Esophagus (tissue), 2 donors: Measurements from ENCODE around the gene CCDC152. TPM values are rescaled to one million over a fixed set of nuclear protein-coding genes. Genes with fewer than 3 reads are reported as not detected.

Source experiments
- H3K27ac ChIP-seq, 2 donors: one replicate each; pipeline ENCODE4 v1.5.1; 2013; ENCODE audit warnings: low read depth in 2 of 2, mild to moderate bottlenecking in 2 of 2, inconsistent platforms in 1 of 2, low read length in 1 of 2, moderate library complexity in 1 of 2
- H3K27me3 ChIP-seq, 2 donors: one replicate each; pipeline ENCODE4 v1.6.1; 2013; ENCODE audit warnings: low read length in 2 of 2, control low read depth in 1 of 2, mild to moderate bottlenecking in 1 of 2; ENCODE audit not compliant: insufficient read depth in 2 of 2, control insufficient read depth in 1 of 2
- H3K36me3 ChIP-seq, 2 donors: one replicate each; pipeline ENCODE4 v1.6.1; 2013; ENCODE audit warnings: low read length in 1 of 2; ENCODE audit not compliant: control insufficient read depth in 2 of 2, insufficient read depth in 2 of 2
- H3K4me1 ChIP-seq, 2 donors: one replicate each; pipeline ENCODE4 v1.6.1; 2013; ENCODE audit warnings: low read length in 1 of 2; ENCODE audit not compliant: control insufficient read depth in 2 of 2, insufficient read depth in 2 of 2
- H3K4me3 ChIP-seq, 2 donors: one replicate each; pipeline ENCODE4 v1.5.1; 2013; ENCODE audit warnings: low read length in 2 of 2, mild to moderate bottlenecking in 2 of 2, low read depth in 1 of 2, moderate library complexity in 1 of 2
- H3K9me3 ChIP-seq, 2 donors: one replicate each; pipeline ENCODE4 v1.6.1; 2013; ENCODE audit warnings: mild to moderate bottlenecking in 2 of 2, low read depth in 1 of 2, low read length in 1 of 2, moderate library complexity in 1 of 2; ENCODE audit not compliant: control insufficient read depth in 2 of 2, insufficient read depth in 1 of 2
- WGBS, 2 donors: extraction: QIAGEN DNeasy Blood & Tissue Kit; methylation state at CpG; one replicate each; pipeline ENCODE4 v1.1.7; 2013; 5-methylcytosine and 5-hydroxymethylcytosine counted together
- polyA plus RNA-seq, 2 donors: library from polyadenylated mRNA; stranded (reverse); fragments of 200-250 nt; gene quantifications; one replicate each; pipeline ENCODE4 v1.2.3, GENCODE V29; 2013
- donor health status: healthy with polysubstance abuse.
- donor health status: Bipolar disorder and iron deficiency.

The CCDC152 gene
- polyA plus RNA-seq, 2 donors = 0.16 to 0.49 TPM

GRCh38 chr5:42824347-42824976, 67.8 kb downstream of the CCDC152 start:
- 52 to 80% methylated on average over 7 of the region's 7 CpGs for WGBS, 2 donors
- Histone ChIP-seq H3K4me3 (no peak overlapping the region), H3K27me3 (no peaks in the 10 kb centered on the region), H3K27ac (no peak overlapping the region), H3K36me3 (no peaks in the 10 kb centered on the region), H3K9me3 (no peaks in the 10 kb centered on the region), H3K4me1 (no peaks in the 10 kb centered on the region)

- no peaks in the 10 kb centered on the region for H3K4me1 ChIP-seq
- H3K9me3 ChIP-seq = no peaks in the 10 kb centered on the region
- H3K36me3 ChIP-seq = no peaks in the 10 kb centered on the region
- no peaks in the 10 kb centered on the region for H3K27me3 ChIP-seq
- no peak overlapping the region for H3K4me3 ChIP-seq
- no peak overlapping the region for H3K27ac ChIP-seq
- WGBS, 2 donors = 84 to 88% methylated on average over 9 of the region's 9 CpGs
Observed at GRCh38 chr5:42825422-42826148, 69.0 kb downstream of the CCDC152 start.

- Histone ChIP-seq H3K9me3 (no peaks in the 10 kb centered on the region), H3K4me3 (no peak overlapping the region), H3K4me1 (no peaks in the 10 kb centered on the region), H3K27me3 (no peaks in the 10 kb centered on the region), H3K27ac (no peak overlapping the region), H3K36me3 (no peaks in the 10 kb centered on the region)
- 44 to 61% methylated on average over 2 of the region's 2 CpGs for WGBS, 2 donors
Observed at GRCh38 chr5:42826757-42827515, 70.3 kb downstream of the CCDC152 start.

- WGBS, 2 donors = 34 to 43% methylated on average over 2 of the region's 2 CpGs
- Histone ChIP-seq H3K4me1 (no peaks in the 10 kb centered on the region), H3K36me3 (no peaks in the 10 kb centered on the region), H3K27ac (no peak overlapping the region), H3K4me3 (no peak overlapping the region), H3K9me3 (no peaks in the 10 kb centered on the region), H3K27me3 (no peaks in the 10 kb centered on the region)
Observed at GRCh38 chr5:42828671-42829070, 72.1 kb downstream of the CCDC152 start.

DNA sequence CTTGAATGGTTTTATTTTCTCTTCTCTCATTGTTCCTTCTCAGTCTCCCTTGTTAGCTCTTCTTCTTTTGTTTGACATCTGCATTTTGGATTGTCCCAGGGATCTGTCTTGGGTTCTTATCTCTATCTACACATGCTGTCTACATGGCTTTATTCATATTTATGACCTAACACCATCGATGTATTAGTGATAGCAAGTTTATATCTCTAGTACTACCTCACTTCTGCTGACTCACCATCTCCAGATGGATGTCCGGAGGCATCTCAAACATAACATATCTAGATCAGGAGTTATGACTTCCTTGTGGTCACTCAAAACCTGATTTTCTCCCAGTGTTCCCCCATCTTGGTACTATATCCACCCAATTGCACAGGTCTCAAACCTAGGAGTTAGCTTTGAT, 74.3 kb downstream of the CCDC152 start:
- Histone ChIP-seq H3K27ac (no peak overlapping the region), H3K9me3 (no peaks in the 10 kb centered on the region), H3K4me3 (no peak overlapping the region), H3K36me3 (no peaks in the 10 kb centered on the region), H3K4me1 (no peaks in the 10 kb centered on the region), H3K27me3 (no peaks in the 10 kb centered on the region)
- 84 to 86% methylated on average over 2 of the region's 2 CpGs for WGBS, 2 donors

- peaks cover 0 to 3% of the 10 kb centered on the region in 2 donors for H3K4me1 ChIP-seq
- 76 to 79% methylated on average over 5 of the region's 5 CpGs for WGBS, 2 donors
- no peak overlapping the region for H3K4me3 ChIP-seq
- peaks cover 0 to 7% of the 10 kb centered on the region in 2 donors for H3K9me3 ChIP-seq
- H3K27ac ChIP-seq = no peak overlapping the region
- H3K27me3 ChIP-seq = no peaks in the 10 kb centered on the region
- H3K36me3 ChIP-seq = no peaks in the 10 kb centered on the region
Observed at GRCh38 chr5:42832060-42832459, 75.4 kb downstream of the CCDC152 start.

- Histone ChIP-seq H3K36me3 (no peaks in the 10 kb centered on the region), H3K9me3 (peaks cover 0 to 7% of the 10 kb centered on the region in 2 donors), H3K4me1 (peaks cover 2 to 3% of the 10 kb centered on the region in 2 donors), H3K27me3 (no peaks in the 10 kb centered on the region), H3K4me3 (no peak overlapping the region), H3K27ac (no peak overlapping the region)
- 97 to 98% methylated on average over 25 of the region's 25 CpGs for WGBS, 2 donors
Observed at GRCh38 chr5:42836070-42836769, 79.6 kb downstream of the CCDC152 start.

GRCh38 chr5:42837601-42838000, 81.0 kb downstream of the CCDC152 start:
- Histone ChIP-seq H3K27me3 (no peaks in the 10 kb centered on the region), H3K9me3 (peaks cover 0 to 7% of the 10 kb centered on the region in 2 donors), H3K27ac (no peak overlapping the region), H3K4me1 (peaks cover 2 to 3% of the 10 kb centered on the region in 2 donors), H3K36me3 (no peaks in the 10 kb centered on the region), H3K4me3 (no peak overlapping the region)
- 85 to 89% methylated on average over 3 of the region's 3 CpGs for WGBS, 2 donors

DNA sequence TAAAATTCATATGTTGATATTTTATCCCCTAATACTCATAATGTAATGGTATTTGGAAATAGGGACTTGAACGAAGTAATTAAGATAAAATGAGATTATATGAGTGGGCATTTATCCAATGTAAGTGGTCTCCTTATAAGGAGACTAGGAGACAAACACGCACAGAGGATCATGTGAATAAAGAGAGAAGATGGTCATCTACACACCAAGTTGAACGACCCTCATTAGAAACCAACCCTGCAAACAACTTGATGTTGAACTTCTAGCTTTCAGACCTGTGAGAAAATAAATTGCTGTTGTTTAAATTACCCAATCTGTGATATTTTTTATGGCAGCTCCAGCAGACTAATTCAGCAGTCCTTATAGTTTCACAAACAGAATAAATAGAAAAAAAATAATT, 82.6 kb downstream of the CCDC152 start:
- H3K4me1 ChIP-seq = peaks cover 2 to 3% of the 10 kb centered on the region in 2 donors
- no peak overlapping the region for H3K4me3 ChIP-seq
- no peak overlapping the region for H3K27ac ChIP-seq
- no peaks in the 10 kb centered on the region for H3K36me3 ChIP-seq
- no peaks in the 10 kb centered on the region for H3K27me3 ChIP-seq
- WGBS, 2 donors = 76% methylated on average over 3 of the region's 3 CpGs
- H3K9me3 ChIP-seq = peaks cover 0 to 7% of the 10 kb centered on the region in 2 donors
